SK-N-SH treated with all-trans-retinoic acid at 6 μM for 48 hours (cell line): ENCODE results near the gene C4B.

Experiments used
- ARNTL ChIP-seq: fragments of 450-650 bp; formaldehyde crosslinking; IDR thresholded peaks from 2 replicates; pipeline ENCODE4 v1.5.0; 2020; ENCODE audit warnings: low read depth, mild to moderate bottlenecking, moderate library complexity, borderline replicate concordance
- CREB5 ChIP-seq: fragments of 250-450 bp; sonication (Bioruptor Pico); IDR thresholded peaks from 2 replicates; pipeline ENCODE4 v1.5.1; 2020; ENCODE audit warnings: low read depth, mild to moderate bottlenecking, moderate library complexity
- CSDC2 ChIP-seq: fragments of 250-450 bp; sonication (Bioruptor Pico); IDR thresholded peaks from 2 replicates; pipeline ENCODE4 v1.5.0; 2020; ENCODE audit warnings: mild to moderate bottlenecking, moderate library complexity
- CSRNP3 ChIP-seq: fragments of 250-450 bp; sonication (Bioruptor Pico); IDR thresholded peaks from 2 replicates; pipeline ENCODE4 v1.5.1; 2021; ENCODE audit warnings: mild to moderate bottlenecking, moderate library complexity
- GLIS3 ChIP-seq: fragments of 250-450 bp; sonication (Bioruptor Pico); IDR thresholded peaks from 2 replicates; pipeline ENCODE4 v1.5.0; 2020; ENCODE audit warnings: mild to moderate bottlenecking, moderate library complexity
- ISL1 ChIP-seq: fragments of 250-450 bp; sonication (Bioruptor Pico); IDR thresholded peaks from 2 replicates; pipeline ENCODE4 v2.1.2; 2022; ENCODE audit warnings: mild to moderate bottlenecking, moderate library complexity
- PATZ1 ChIP-seq: fragments of 250-450 bp; sonication (Bioruptor Pico); IDR thresholded peaks from 2 replicates; pipeline ENCODE4 v1.8.0; 2020; ENCODE audit warnings: mild to moderate bottlenecking, moderate library complexity, borderline replicate concordance
- PPARA ChIP-seq: fragments of 250-450 bp; sonication (Bioruptor Pico); IDR thresholded peaks from 2 replicates; pipeline ENCODE4 v1.5.0; 2020; ENCODE audit warnings: mild to moderate bottlenecking, borderline replicate concordance
- TCF4 ChIP-seq: fragments of 250-450 bp; sonication (Bioruptor Pico); IDR thresholded peaks from 2 replicates; pipeline ENCODE4 v1.8.0; 2021; ENCODE audit warnings: mild to moderate bottlenecking, moderate library complexity, borderline replicate concordance
- TSHZ2 ChIP-seq: fragments of 250-450 bp; sonication (Bioruptor Pico); IDR thresholded peaks from 2 replicates; pipeline ENCODE4 v1.5.0; 2020; ENCODE audit warnings: mild to moderate bottlenecking, moderate library complexity
- ZC3H10 ChIP-seq: fragments of 250-450 bp; sonication (Bioruptor Pico); IDR thresholded peaks from 2 replicates; pipeline ENCODE4 v1.5.1; 2021; ENCODE audit warnings: mild to moderate bottlenecking, moderate library complexity
- ZFP3 ChIP-seq: fragments of 250-450 bp; sonication (Bioruptor Pico); IDR thresholded peaks from 2 replicates; pipeline ENCODE4 v1.5.0; 2020; ENCODE audit warnings: mild to moderate bottlenecking, moderate library complexity

- no peak for TF ChIP-seq CSDC2 (CRISPR knock-in tag)
- TF ChIP-seq PPARA, result no peak
- no peak for TF ChIP-seq ZC3H10
- TF ChIP-seq CSRNP3, result no peak
- no peak for TF ChIP-seq ISL1 (CRISPR knock-in tag)
- TF ChIP-seq PATZ1 (CRISPR knock-in tag), result no peak
- no peak for TF ChIP-seq CREB5
- no peak for TF ChIP-seq TCF4 (CRISPR knock-in tag)
- TF ChIP-seq GLIS3 (CRISPR knock-in tag), result no peak
- no peak for TF ChIP-seq TSHZ2
- no peak for TF ChIP-seq ARNTL (CRISPR knock-in tag)
- no peak for TF ChIP-seq ZFP3 (CRISPR knock-in tag)
These were observed 68.3 kb downstream of the C4B start for GRCh38 chr6:32082935-32083334.
